Myocyte (in vitro differentiated cells): ENCODE results near the gene TEKTIP1. TPM values are rescaled to one million over a fixed set of nuclear protein-coding genes. Genes with fewer than 3 reads are reported as not detected.

Source experiments
- DNase-seq: peaks from one replicate; pipeline ENCODE4 v3.0.0-alpha.2; 2012; ENCODE audit warnings: low read depth
- polyA plus RNA-seq: library from polyadenylated mRNA; unstranded; fragments of >200 nt; gene quantifications from one replicate; pipeline ENCODE4 v1.2.1, GENCODE V29; 2012; ENCODE audit warnings: missing spikeins
- total RNA-seq: library from RNA; depleted of rRNA; stranded (reverse); fragments of >200 nt; gene quantifications from 2 replicates; pipeline ENCODE4 v1.2.3, GENCODE V29; 2014

The TEKTIP1 gene
- not detected in 2 replicates for total RNA-seq
- 3.7 TPM for polyA plus RNA-seq

DNA sequence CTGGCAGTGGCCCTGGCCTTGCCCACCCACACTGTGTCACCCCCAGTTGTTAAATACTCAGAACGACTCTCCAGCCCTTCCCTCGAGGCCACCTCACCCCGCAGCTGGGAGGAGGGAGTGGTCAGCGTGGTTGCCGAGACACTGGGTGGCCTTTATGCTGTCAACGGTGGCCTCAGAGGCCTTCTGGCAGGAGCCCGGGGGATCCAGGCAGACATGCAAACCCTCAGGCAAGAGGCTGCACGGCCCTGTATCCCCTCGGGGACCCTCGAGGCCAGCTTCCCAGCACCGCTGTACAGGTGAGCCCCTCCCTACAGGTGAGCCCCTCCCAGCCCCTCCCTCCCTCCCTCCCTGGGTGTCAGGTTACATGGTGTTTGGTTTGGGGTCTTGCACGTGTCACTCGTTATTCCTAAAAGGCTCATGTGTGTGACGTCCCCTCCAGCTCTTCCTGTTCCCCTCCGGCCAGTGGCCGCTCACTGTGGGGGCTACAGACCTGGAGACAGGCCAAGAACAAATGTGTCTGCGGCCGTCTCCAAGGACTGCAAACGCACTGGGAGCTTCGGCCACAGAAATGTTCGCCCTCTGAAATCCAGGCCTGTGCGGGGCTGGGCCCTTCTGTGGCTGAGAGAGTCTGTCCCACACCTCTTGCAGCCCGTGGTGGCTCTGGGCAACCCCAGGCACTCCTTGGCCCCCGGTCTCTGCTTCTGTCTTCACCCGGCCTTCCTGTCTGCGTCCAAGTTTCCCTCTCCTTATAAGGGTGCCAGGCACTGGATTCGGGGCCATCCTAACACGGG is at the start of gene TEKTIP1:
Gene TEKTIP1, plus strand, starts transcription at position 210 of the 791 bp plus-strand sequence. Its CDS starts 4 bp downstream, at position 214.
- peak; percentile 55 for DNase-seq

DNA sequence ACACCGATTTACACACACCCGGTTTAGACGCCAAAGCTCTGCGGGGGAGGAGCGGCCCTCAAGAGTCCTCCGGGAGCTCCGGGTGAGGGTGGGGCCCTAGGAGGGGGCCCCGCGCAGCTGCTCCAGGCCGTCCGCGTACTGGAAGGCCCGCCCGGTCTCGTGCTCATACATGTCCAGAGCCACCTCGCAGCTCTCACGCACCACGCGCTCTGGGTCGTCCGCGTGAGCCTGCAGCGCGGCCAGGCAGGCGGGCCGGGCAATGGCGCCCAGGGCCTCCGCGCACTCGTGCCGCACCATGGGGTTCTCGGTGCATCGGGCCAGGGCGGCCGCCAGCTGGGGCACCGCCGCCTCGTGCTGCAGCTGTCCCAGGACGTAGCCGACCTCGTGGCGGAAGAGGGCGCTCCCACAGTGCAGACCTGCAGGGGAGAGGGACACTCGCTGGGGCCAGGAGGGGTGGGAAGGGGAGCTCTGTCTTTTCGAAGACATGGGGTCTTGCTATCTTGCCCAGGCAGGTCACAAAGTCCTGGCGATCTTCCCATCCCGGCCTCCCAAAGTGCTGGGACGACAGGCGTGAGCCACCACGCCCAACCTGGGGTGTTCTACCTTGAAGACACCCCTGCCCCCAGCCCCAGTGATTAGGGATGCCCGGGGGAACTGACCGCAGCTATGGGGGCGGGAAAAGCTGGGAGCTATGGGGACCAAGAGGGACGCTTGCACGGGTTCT is 47.4 kb upstream of the TEKTIP1 start:
- DNase-seq = no peak

DNA sequence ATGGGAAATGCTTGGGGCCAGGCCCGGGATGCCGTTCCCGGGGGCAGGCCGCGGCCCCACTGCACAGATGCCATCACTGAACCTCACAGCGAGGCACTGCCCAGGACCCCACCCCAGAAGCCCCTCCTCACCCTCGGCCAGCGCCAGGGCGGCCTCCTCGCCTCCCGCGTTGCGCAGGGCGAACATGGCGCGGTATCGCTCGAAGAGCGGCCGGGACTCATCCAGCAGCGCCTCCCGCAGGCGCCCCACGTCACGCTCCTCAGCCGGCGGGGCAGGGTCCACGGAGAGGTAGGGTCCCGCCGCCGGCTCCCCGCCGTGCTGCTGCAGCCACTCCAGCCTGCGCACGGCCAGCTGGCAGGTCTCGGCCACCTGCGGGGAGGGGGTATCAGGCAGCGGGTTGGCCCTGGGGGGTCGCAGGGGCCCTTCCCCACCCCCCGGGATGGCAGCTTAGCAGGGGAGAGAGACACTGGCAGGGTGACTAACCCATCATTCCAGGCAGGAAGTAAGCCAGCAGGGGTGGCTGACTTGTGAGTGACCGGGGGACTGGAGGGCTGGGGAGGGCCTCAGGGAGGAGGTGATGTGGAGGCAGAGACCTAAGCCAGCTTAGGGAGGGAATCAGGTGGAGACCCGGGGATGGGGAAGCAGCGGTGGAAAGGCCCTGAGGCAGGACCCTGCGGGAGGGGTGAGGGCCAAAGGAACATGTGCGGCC is 46.7 kb upstream of the TEKTIP1 start:
- DNase-seq = no peak

DNA sequence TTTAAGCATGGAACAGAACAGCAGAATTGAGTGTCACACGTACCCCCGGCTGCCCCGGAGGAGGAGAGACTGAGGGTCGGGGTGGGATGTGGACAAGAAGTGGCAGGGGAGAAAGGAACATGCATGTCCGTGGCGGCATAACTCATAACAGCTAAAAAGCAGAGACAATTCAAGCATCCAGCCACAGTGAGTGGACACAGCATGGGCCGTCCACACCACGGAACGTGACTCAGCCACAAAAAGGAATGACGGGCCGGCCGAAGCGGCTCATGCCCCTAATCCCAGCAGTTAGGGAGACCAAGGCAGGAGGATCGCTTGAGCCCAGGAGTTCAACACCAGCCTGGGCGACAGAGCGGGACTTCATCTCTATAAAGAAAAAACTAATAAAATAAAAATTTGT is 46.1 kb upstream of the TEKTIP1 start:
- DNase-seq = no peak

DNA sequence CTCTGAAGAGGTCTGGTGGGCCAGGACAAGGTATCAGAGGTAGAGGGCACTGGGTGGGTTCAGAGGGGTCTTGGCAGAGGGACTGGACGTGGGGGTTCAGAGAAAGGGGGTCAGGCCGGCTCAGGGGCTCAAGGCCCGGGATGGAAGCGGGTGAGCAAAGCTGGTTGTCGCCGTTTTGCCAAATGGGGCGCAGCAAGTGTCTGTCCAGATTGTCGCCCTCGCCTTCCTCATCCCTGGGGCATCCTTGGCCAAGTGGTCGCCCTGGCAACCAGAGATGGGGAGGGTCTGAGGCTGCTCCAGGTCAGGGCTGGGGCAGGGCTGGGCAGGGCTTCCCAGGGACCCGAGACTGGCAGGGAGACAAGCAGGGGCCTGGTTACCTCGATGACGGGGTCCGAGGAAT is 45.3 kb upstream of the TEKTIP1 start:
- no peak for DNase-seq

DNA sequence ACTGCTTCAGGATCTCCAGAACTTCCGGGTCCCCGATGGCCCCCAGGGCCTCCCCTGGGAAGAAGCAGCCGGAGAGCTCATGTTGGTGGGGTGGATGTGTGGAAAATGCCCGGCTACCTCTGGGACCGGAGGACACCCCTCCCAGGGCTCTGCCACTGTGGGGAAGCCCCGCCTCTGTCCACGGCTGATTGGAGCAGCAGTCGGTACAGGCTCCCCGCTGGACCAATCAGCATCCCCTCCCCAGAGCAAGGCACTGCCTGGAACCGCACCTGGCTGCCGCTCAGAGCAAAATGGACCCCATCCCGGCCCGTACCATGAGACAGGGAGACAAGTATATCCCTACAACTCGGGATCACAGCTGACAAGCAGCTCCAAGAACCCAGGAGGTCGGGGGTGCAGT is 44.9 kb upstream of the TEKTIP1 start:
- DNase-seq = no peak

DNA sequence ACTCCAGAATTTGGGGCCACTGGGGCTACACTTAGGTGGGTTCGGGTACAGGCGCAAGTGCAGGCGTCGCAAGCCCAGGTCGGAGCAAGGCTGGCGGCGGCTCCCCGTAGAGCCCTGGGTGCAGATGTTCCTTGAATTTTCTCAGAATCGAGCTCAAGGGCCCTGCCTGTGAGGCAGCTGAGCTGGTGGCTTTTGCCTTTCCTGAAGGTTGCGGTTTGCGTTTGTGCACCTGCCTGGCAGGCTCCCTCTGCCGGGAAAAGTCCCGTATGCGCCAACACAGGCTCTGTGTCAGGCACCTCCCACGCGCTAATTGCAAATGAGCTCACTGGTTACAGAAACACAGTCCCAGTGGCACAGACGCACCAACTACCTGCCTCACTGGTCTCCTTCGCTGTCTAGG is 44.4 kb upstream of the TEKTIP1 start:
- no peak for DNase-seq

DNA sequence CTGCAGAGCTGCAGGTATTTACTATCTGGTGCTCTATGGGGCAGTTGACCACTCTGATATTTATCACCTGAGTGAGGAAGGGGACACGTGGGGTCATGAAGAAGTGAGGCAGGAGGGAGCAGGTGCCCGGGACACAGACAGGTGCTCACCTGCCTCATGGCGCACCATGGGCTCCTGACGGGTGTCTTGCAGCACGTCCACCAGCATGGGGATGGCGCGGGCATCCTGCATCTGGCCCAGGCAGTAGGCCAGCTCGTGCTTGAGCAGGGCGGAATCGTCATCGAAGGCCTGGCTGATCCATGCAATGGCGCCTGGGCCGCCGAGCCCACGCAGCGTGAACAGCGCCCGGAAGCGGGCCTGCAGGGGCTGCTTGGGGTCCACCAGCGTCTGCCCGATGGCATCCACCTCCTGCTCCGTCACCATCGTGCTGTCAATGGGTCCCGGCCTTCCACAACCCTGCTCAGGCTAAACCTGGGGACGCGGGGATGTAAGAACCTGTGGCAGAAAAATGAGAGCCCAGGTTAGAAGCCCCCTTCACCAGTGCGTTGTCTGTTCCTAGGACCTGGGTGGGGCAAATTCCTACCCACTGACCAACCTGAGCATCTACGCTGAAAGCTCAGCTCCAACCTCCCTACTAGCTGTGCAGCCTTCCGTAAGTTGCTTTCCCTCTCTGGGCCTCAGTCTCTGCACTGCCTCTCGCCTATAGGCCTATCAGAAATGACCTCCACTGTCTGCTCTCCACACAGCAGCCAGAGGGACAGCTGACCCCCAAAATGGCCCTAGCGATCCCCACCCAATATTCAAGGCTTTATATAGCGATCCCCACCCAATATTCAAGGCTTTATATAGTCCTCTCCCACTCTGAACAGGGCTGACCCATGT is 42.3 kb upstream of the TEKTIP1 start:
- DNase-seq = no peak

DNA sequence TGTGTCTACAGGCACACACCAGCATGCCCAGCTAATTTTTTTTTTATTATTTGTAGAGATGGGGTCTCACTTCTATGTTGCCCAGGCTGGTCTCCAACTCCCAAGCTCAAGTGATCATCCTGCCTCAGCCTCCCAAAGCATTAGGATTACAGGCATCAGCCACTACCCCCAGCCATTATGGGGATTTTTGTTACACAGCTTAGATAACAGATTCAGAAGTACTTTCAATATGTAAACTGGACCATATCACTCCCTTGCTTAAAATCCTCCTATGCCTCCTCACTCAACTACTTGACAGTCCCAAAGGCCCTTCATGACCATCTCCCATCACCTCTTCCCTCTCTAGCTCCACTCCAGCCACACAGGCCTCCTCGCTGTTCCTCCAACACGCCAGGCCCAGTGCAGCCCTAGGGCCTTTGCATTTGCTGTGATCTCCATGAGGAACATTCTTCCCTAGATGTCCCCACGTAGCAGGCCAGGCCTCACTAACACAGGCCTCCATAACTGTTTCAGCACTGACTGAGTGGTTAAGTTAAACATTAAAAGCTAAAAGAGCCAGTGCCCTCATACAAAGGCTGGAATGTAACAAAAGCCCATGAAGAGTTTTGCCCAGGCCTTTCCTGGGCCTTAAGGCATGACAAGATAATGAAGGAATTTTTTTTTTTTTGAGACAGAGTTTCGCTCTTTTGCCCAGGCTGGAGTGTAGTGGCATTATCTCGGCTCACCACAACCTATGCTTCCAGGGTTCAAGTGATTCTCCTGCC is 41.0 kb upstream of the TEKTIP1 start:
- no peak for DNase-seq

DNA sequence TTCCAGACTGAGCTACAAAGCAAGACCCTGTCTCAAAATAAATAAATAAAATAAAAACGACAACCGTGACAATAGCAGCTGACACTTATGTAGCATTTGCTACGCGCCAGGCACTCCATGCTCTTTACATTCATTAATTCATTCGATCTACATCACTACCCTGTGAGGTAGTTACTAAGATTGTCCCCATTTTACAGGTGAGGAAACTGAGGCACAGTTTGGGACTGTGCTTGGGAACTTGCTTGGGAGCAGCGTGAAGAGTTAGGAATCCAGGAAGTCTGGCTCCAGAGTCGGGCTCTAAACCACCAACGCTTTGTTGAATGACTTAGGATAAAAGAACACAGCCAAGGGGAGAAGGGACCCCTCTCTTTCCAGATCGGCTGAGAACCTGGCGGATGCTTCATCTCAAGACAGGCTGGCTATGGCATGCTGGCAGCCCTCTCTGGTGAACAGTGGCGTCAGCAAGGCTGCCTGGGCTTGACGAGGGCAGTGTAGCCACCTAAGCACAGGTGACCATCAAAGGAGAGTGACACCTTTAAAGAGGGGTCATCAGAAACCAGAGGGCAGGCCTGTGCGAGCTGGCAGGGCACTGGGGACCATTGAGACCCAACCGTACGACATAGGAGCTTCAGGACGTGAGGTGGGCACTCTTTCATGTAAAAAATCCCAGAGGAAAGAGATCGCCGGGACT is 39.1 kb upstream of the TEKTIP1 start:
- no peak for DNase-seq

DNA sequence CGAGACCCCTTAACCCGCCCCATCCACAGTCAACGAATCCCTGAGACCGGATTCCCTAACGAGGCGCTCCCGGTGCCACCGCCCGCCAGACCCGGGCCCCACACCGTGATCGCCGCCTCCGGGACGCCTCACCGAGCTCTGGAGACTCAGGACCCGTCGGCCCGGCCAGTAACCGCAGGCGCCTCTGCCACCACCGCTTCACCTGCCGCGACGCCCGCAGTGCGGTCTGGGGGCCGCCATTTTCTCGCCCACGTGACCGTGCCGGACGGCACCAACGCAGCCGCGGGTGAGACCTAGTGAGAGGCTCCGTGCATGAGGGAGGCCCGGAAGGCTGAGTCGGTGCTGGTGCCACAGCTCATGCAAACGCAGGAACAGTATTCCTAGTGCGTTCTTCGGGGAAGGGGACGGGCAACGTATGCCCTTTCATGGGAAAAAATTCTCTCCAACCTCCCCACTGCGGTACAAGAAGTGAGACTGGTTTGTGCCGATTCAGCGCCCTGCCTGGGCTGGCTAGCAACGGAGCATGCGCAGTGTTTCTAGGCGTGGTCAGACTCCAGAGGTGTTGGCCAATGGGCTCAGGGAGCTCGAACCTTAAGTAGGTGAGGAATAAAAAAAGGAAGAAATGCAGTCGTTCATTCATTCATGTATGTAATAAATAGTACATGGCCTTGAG is 38.4 kb upstream of the TEKTIP1 start, which contains the start of gene DOHH:
Gene DOHH, minus strand, starts transcription at position 246 of the 673 bp plus-strand sequence. CDS start 3,860 bp downstream, outside the sequence.
- peak; percentile 97 for DNase-seq

DNA sequence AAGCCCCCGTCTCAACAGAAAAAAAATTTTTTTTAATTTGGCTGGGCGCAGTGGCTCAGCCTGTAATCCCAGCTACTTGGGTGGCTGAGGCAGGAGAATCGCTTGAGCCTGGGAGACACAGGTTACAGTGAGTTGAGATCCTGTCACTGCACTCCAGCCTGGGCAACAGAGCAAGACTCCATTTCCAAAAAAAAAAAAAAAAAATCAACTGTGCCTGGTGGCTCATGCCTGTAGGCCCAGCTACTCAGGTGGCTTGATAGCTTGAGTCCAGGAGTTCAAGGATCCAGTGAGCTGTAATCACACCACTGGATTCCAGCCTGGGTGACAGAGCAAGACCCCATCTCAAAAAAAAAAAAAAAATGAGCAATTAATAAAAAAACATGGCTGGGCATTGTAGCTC is 37.2 kb upstream of the TEKTIP1 start:
- no peak for DNase-seq

DNA sequence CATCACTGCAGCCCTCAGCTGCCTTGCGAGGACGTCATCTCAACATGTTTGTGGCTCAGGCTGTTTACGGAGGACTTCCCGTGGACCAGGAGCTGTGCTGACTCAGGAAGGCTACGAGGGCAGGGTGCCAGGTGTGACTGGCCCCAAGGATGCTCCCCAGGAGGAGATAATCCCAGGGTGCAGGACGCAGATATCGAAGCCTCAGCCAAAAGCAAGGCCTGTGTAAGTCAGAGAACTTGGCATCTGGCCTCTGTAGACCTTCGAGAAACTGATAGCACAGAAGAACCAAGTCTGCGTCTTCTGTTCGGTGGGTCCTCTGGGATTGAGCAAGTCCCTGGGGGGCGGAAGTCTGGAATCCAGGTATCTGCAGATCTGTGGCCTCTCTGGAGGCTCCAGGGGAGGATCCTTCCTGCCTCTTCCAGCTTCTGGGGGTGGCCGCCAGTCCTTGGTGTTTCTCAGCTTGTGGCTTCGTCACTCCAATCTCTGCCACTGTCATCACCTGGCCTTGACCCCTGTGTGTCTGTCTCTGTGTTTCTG is 35.9 kb upstream of the TEKTIP1 start:
- DNase-seq = no peak

DNA sequence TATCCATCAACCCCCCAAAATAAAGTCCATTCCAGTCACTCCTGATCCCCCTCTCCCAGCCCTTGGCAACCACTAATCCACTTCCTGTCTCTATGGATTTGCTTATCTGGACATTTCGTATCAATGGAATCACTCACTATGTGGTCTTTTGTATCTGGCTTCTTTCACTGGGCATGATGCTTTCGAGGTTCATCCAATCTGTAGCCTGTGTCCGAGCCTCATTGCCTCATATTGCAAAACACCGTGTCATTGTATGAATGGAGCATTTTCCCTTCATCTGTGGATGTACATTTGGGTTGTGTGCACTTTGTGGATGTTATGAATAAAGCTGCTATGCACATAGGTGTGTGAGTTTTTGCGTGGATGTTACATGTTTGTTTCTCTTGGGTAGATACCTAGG is 34.2 kb upstream of the TEKTIP1 start:
- no peak for DNase-seq

DNA sequence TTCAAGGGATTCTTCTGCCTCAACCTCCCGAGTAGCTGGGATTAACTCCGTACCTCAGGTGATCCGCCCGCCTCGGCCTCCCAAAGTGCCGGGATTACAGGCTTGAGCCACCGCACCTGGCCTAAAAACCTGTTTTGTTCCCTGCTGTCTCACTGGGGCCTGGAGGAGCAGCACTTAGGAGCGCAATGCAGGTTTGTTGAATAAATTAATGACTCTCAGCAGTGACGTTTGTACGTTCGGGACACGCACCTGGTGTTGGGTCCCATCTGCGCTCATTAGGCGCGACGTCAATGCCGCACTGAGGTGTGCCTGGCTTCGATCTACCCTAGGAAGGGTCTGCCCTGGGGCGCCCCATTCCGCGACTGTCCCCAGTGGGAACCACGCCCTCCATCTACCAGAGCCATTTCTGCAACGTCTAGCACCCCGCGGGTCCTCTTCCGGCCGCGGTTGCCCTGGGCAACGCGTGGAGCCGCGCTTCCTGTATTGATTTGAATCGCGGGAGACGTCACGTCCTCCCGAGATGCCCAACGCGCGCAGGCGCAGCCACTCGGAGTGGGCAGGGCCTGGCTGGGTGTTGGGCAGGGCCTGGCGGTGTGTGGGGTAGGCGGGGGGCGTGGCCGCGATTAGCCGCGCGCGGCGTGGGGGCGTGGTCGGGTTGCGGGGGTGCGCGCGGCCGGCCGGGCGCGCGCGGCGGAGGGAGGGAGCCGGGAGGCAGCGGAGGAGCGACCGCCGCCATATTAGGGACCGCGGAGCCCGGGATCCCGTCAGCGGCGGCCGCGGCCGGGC is 33.2 kb upstream of the TEKTIP1 start, which contains the start of gene FZR1:
Gene FZR1, plus strand, starts transcription at position 714 of the 786 bp plus-strand sequence. CDS start 16,679 bp downstream, outside the sequence.
- peak; percentile 99 for DNase-seq

DNA sequence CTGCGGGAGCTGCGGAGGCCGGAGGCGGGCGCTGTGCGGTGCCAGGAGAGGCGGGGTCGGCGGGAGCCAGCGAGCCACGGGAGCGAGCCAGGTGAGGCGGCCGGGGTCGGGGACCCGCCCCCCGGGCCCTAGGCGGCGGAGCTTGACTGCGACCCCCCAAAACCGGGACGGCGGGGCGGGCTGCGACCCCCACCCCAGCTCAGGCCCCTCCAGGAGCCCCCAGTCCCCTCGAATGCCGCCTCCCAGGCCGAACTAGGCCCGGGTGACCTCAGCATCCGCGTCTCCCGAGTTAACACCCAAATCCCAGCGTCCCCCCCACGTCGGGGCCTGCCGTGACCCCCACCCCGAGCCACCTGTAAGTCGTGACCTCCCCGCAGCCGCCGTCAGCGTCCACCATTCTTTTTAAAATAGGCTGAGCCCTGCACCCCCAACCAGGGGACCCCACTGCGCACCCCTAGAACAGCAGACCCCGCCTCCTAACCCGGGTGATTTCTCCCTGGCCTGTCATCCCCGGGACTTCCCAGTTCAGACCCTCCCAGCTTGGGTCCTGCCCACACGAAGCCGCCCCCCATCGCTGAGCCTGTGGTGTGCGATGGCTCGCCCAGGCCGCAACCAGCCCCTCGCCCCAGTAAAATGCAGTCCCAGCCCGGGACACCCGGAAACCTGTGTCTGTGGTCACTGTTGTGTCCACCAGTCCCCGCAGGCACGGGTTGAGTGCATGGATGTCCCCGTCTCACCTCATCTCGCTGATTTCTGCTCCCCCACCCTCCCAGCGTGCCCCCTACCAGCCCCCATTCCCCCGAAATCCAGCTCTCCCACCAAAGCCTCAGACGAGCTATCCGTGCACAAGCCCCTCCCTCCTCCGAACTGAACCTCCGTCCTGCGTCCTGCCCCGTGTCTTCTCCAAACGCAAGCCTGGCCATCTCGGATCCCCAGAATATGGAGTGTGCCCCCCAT is 32.3 kb upstream of the TEKTIP1 start:
- peak; percentile 26 for DNase-seq
